ENCODE results near the gene DERL3. TPM values are rescaled to one million over a fixed set of nuclear protein-coding genes. Genes with fewer than 3 reads are reported as not detected.

DERL3 gene
- total and polyA plus RNA-seq, 2 donors (not counting 1 experiment from before 2014, with no cell fraction given), result 77.0 to 142 TPM

DNA sequence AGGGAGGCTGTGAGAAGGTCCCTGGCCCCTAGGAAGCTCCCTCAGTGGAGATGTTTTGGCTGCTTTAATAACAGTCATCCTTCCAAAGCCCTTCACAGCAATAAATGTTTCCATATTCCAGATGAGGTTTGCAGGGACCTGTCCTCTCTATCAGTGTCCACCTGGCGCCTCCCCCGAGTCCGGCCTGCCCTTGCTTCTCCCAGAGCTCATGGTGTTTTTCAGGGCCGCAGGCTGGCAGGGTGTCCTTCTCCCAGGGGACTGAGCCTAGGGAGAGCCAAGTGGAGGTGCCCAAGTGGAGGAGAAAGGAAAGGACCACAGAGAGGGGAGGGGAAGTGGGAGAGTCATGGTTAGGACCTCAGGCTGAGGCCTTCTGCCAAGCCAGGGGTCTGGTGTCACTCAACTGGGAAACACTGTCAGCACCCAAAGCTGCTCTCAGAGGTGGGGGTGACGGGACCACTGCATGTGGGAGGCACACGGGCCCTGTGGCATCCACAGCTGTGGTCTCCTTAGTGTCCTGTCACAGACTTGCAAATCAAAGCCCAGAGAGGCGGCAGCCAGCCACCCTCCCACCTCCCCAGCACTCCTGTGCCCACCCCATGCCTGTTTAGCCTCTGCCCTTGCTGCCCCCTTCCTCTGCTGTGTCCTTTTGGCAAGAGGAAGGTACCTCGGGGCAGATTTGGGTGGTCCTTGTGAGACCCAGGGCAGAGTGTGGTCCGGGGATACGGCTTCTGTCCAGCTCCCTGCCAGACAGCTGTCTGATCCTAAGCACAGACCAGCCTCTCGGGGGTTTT is 6.4 kb downstream of the DERL3 start:
- Histone ChIP-seq H3K79me2 (ENCODE audit: control insufficient read depth, insufficient read depth, low read length) (peaks cover 54% of the 10 kb centered on the region), H3K4me2 (replicated peaks; ENCODE audit: low read depth, low read length, poor library complexity, severe bottlenecking) (no peak overlapping the region), H2AFZ (ENCODE audit: insufficient read depth, low read depth, low read length, poor library complexity, severe bottlenecking) (no peak overlapping the region), H3K9ac (ENCODE audit: low read length) (no peak overlapping the region), H3K36me3 (replicated peaks in 1 of 2; ENCODE audit: control extremely low read depth in 1 of 2, control insufficient read depth in 1 of 2, extremely low read depth in 1 of 2, insufficient read depth in 2 of 2, low read length in 1 of 2) (peaks cover 0 to 83% of the 10 kb centered on the region in 2 experiments), H3K27me3 (replicated peaks in 1 of 4; ENCODE audit: control extremely low read depth in 1 of 4, control insufficient read depth in 3 of 4, insufficient read depth in 4 of 4, low read length in 3 of 4) (no peaks in the 10 kb centered on the region), H3K4me3 (ENCODE audit: control extremely low read depth in 1 of 5, extremely low read depth in 1 of 5, insufficient read depth in 1 of 5, low read depth in 2 of 5, low read length in 4 of 5) (no peak overlapping the region), H4K20me1 (ENCODE audit: control insufficient read depth, insufficient read depth, low read length, poor library complexity, severe bottlenecking) (peaks cover 57% of the 10 kb centered on the region), H3K9me3 (ENCODE audit: control extremely low read depth in 1 of 3, control insufficient read depth in 2 of 3, insufficient read depth in 1 of 3, low read length in 2 of 3) (no peaks in the 10 kb centered on the region), H3K27ac (ENCODE audit: low read length in 2 of 2) (peak overlapping the region in 1 of 2 donors; percentile 20), H3K4me1 (ENCODE audit: control insufficient read depth in 2 of 2, insufficient read depth in 2 of 2, low read length in 2 of 2) (peaks cover 23 to 39% of the 10 kb centered on the region in 2 donors)
- Mint-ChIP-seq H3K27ac (peak overlapping the region; percentile 59), H3K27me3 (no peaks in the 10 kb centered on the region), H3K4me3 (no peak overlapping the region), H3K4me1 (peaks cover 53% of the 10 kb centered on the region), H3K9me3 (ENCODE audit: insufficient read depth) (no peaks in the 10 kb centered on the region)
- CTCF ChIA-PET, result no interaction called here
- TF ChIP-seq EZH2 (IDR thresholded peaks at IDR 0.05; ENCODE audit: borderline replicate concordance, insufficient read depth, low read depth, low read length, poor library complexity, severe bottlenecking) (no peak), CTCF (IDR thresholded peaks at IDR 0.05) (no peak)
- ATAC-seq (ENCODE audit: low read depth) (no peak), DNase-seq (peak; percentile 6)
- WGBS (ENCODE audit: insufficient coverage), result 88% methylated on average over 10 of the region's 11 CpGs
- POLR2A ChIA-PET, result no interaction called here
- intact Hi-C loops (cut with micrococcal nuclease), result loop anchor here (10.0 kb wide), 1 partner anchor 602 kb away; no protein-coding TSS in a partner anchor

DNA sequence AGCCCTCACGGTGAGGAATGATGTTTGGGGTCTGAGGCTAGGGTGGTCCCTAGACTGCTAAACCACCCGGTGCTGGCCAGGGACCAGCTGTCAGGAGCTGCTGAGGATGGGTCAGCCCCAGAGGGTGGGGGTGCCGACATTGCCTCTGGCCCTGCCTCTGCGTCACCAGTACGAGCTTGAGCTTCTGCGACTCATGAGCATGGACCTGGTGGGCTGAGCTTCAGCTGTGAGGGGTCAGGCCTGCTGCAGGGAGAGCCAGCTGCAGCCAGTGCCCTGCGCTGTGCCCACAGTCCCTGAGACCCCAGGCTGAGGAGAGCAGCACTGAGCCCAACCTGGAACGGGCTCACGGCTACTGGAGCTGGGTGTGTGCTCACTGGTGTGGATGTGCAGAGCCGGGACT is 7.0 kb downstream of the DERL3 start:
- Histone ChIP-seq H4K20me1 (ENCODE audit: control insufficient read depth, insufficient read depth, low read length, poor library complexity, severe bottlenecking) (peaks cover 57% of the 10 kb centered on the region), H3K4me3 (ENCODE audit: control extremely low read depth in 1 of 5, extremely low read depth in 1 of 5, insufficient read depth in 1 of 5, low read depth in 2 of 5, low read length in 4 of 5) (no peak overlapping the region), H3K9ac (ENCODE audit: low read length) (no peak overlapping the region), H3K4me2 (replicated peaks; ENCODE audit: low read depth, low read length, poor library complexity, severe bottlenecking) (no peak overlapping the region), H3K27me3 (replicated peaks in 1 of 4; ENCODE audit: control extremely low read depth in 1 of 4, control insufficient read depth in 3 of 4, insufficient read depth in 4 of 4, low read length in 3 of 4) (no peaks in the 10 kb centered on the region), H2AFZ (ENCODE audit: insufficient read depth, low read depth, low read length, poor library complexity, severe bottlenecking) (no peak overlapping the region), H3K79me2 (ENCODE audit: control insufficient read depth, insufficient read depth, low read length) (peaks cover 56% of the 10 kb centered on the region), H3K36me3 (replicated peaks in 1 of 2; ENCODE audit: control extremely low read depth in 1 of 2, control insufficient read depth in 1 of 2, extremely low read depth in 1 of 2, insufficient read depth in 2 of 2, low read length in 1 of 2) (peaks cover 0 to 85% of the 10 kb centered on the region in 2 experiments), H3K27ac (ENCODE audit: low read length in 2 of 2) (no peak overlapping the region), H3K9me3 (ENCODE audit: control extremely low read depth in 1 of 3, control insufficient read depth in 2 of 3, insufficient read depth in 1 of 3, low read length in 2 of 3) (no peaks in the 10 kb centered on the region), H3K4me1 (ENCODE audit: control insufficient read depth in 2 of 2, insufficient read depth in 2 of 2, low read length in 2 of 2) (peaks cover 16 to 32% of the 10 kb centered on the region in 2 donors)
- intact Hi-C loops (cut with micrococcal nuclease), result loop anchor here (10.0 kb wide), 1 partner anchor 603 kb away; no protein-coding TSS in a partner anchor
- TF ChIP-seq EZH2 (IDR thresholded peaks at IDR 0.05; ENCODE audit: borderline replicate concordance, insufficient read depth, low read depth, low read length, poor library complexity, severe bottlenecking) (no peak), CTCF (IDR thresholded peaks at IDR 0.05) (no peak)
- Mint-ChIP-seq H3K27me3 (no peaks in the 10 kb centered on the region), H3K27ac (no peak overlapping the region), H3K9me3 (ENCODE audit: insufficient read depth) (no peaks in the 10 kb centered on the region), H3K4me3 (no peak overlapping the region), H3K4me1 (peaks cover 48% of the 10 kb centered on the region)
- ChIA-PET CTCF (interaction anchor here (0.5 kb wide), 1 partner anchor 1916 kb away, joined by 4 read pairs; no protein-coding TSS in a partner anchor), POLR2A (no interaction called here)
- ATAC-seq (ENCODE audit: low read depth) (no peak), DNase-seq (no peak)
- 94% methylated on average over 7 of the region's 10 CpGs for WGBS (ENCODE audit: insufficient coverage)

Data from B cell (primary cell).